PC-9 (cell line): ENCODE results near the gene CD6.

Experiments used
- CTCF ChIP-seq: fragments of 200-600 bp; sonication (generic); conservative IDR thresholded peaks from 2 replicates; pipeline ENCODE4 v1.6.1; 2017; ENCODE audit warnings: mixed run types, antibody characterized with exemption, mild to moderate bottlenecking, moderate library complexity
- EZH2 ChIP-seq: fragments of 200-600 bp; sonication (generic); IDR thresholded peaks from 2 replicates; pipeline ENCODE4 v1.8.0; 2017; ENCODE audit warnings: antibody characterized with exemption, low read depth

- no peak for TF ChIP-seq CTCF
- TF ChIP-seq EZH2 = no peak
Measured at GRCh38 chr11:60957188-60957587, 14.3 kb upstream of the CD6 start.
